ENCODE results near the gene RNU6-8.
A peak's percentile ranks its signal among the peaks of the same experiment; 100 is the strongest.

The RNU6-8 gene

DNA sequence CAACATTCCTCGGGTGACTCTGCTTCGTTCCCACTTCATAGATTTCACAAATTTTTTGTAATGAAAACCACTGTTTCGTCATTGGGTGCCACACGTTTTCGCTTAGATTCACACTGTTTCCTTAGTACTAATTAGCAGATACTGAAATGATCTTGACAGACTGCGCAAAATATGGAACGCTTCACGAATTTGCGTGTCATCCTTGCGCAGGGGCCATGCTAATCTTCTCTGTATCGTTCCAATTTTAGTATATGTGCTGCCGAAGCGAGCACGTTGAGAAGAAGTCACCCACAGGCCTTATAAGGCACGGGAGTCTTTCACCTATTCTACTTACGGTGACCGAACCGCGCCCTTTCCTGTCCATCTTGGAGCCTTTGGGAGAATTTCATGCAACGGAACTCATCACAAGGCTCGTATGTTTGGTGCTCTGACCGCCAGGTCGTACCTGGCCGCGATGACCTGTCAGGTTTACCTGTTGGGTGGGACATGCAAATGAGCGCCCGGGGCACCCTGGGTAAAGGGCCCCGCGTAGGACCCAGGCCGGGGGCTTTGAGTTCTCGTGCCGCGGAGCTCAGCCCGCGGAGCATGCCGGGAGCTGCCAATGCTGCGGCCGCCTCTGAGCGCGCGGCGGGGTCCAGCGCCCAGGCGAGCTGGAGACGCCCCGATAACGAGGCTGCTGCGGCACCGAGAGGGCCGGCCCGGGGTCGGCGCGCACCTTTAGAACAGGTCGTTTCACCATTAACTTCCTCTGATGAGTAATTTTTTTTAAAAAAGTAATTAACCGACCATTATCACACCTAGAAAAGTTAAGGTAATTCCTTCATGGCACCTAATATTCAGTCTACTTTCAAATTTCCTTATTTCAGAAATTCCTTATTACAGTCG is at the start of gene RNU6-8:
Gene RNU6-8 (minus strand): TSS at position 272 of the 885 bp plus-strand sequence.
- intact Hi-C loops (cut with DNase I): loop anchor here (1.0 to 10.0 kb wide), 2 partner anchors 52 to 127 kb away; no protein-coding TSS in a partner anchor

DNA sequence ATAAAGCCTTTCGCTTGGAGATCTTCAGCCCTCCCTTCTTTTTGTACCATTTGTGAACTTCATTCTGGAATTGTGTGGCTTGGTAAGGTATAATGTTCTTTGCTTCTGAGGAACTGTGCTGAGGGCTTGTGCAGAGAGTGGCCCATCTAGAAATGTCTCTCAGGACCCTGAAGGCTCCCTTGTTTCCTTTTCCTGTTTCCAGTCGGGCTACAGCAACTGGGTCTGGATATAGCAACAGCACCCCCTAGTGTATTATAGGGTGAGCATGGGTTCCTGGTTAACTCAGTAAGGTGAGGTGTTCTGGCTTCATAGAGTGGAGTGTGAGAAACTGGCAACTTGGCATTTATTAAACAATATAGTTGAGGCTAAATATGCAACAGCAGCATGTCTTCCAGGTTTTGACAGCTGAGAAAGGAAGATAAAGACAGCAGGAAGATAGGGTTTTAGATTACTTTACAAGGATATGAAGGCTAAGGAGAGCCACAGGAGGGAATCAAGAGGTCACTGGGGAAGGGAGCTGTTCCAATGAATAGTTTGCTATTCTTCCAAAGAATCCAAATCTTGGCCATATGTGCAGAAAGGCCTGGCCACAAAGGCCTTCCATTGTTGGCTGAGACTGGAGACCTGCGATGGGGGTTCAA is 49.1 kb upstream of the RNU6-8 start:
- DNase-seq: peak in 5 of 10 donors; percentile 24 to 68 (median 46)
- intact Hi-C loops (cut with DNase I): loop anchor here (1.0 to 10.0 kb wide), 6 partner anchors 47 to 797 kb away; partner anchors contain the start of genes DTD2, RNU6-7 and RNU6-8

More for the DNA sequence above, at the start of gene RNU6-8:
- peak; percentile 70 to 98 (median 84) for DNase-seq

GRCh38 chr14:32251530-32251929 is 48.5 kb upstream of the RNU6-8 start:
- peak in 1 of 10 donors; percentile 37 for DNase-seq
- intact Hi-C loops (cut with DNase I): loop anchor here (5.0 to 10.0 kb wide), 4 partner anchors 47 to 797 kb away; partner anchors contain the start of genes DTD2, RNU6-7 and RNU6-8

GRCh38 chr14:32250681-32251080 is 47.6 kb upstream of the RNU6-8 start:
- intact Hi-C loops (cut with DNase I): loop anchor here (5.0 to 10.0 kb wide), 4 partner anchors 46 to 796 kb away; partner anchors contain the start of genes DTD2, RNU6-7 and RNU6-8
- DNase-seq: no peak

DNA sequence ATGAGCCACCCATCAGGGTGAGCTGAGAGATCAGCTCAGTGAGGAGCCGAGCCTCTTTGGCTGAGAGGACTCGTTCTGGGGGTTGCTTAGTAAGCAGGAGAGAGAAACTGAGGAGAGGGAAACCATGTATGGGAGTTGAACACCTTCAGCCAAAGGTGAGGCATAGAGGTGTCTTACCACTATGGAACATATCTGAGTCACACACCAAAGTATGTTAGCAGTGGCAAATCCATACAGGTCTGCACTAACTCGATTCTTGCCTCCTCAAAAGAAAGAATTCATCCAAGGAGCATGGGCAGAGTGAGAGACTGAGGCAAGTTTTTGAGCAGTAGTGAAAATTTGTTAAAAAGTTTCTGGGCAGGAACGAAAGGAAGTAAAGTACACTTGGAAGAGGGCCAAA is 46.7 kb upstream of the RNU6-8 start:
- intact Hi-C loops (cut with DNase I): loop anchor here (5.0 to 10.0 kb wide), 4 partner anchors 45 to 795 kb away; partner anchors contain the start of genes DTD2, RNU6-7 and RNU6-8

DNA sequence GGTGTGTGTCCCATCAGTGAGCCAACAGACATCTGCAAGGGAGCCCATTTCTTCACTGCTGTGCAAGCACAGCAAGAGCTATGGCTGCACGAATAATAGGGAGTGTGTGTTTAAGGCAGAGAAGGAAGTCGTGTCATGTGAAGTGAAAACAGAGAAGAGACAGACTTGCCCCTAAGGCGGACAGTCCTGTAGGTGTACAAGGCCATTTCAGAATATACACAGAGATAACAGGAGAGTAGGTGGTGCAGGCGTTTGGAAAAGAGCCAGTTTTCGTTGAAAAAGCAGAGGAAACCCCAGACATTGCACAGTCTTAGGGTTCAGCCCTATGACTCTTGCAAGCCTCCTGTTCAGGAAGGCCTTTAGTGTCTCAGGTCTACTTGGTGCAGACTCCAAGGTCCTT is 46.3 kb upstream of the RNU6-8 start:
- intact Hi-C loops (cut with DNase I): no loop called here
- DNase-seq: no peak

More for the DNA sequence above, 46.7 kb upstream of the RNU6-8 start:
- no peak for DNase-seq

- intact Hi-C loops (cut with DNase I): no loop called here
Measured at GRCh38 chr14:32246751-32247150, 43.7 kb upstream of the RNU6-8 start.

DNA sequence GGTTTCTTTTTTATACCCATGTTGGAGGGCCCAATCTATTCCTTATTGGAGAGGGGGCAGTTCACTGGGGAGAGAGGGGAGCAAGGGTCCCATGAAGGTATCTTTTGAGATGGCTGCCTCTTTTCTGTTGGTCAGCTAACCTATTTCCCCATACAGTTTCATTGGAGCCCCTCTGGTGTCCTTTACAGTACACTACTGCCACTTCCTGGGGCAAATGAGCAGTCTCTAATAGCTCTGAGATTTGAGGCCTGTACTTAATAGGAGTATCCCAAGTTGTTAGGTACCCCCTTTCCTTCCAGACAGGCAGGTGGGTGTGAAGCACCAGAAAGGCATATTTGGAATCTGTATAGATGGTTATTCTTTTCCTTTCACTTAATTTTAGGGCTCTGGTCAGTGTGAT is 41.3 kb upstream of the RNU6-8 start:
- DNase-seq: no peak
- intact Hi-C loops (cut with DNase I): no loop called here

More at GRCh38 chr14:32246751-32247150, 43.7 kb upstream of the RNU6-8 start:
- peak in 1 of 10 donors; percentile 54 for DNase-seq

GRCh38 chr14:32233260-32233659 is 30.2 kb upstream of the RNU6-8 start:
- DNase-seq: no peak
- intact Hi-C loops (cut with DNase I): no loop called here

DNA sequence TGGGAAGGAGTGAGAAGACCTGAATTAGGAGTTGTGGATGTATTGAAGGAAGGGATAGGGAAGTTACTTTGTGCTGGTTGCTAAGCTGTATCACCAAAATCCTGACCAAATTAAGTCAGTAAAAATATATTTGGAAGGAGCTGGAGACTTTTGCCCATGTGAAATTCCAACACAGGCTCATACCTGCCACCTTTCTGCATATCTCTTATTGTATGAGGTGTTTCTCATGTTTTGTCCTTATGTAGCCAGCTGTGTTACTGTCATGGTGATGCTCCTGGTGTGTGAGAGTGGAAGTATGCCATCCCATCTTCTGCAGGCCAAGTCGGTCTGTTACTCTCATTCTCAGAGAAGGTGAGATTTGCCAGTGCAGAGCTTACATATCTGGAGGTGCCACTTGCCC is 29.4 kb upstream of the RNU6-8 start:
- DNase-seq: peak in 1 of 10 donors; percentile 24

DNA sequence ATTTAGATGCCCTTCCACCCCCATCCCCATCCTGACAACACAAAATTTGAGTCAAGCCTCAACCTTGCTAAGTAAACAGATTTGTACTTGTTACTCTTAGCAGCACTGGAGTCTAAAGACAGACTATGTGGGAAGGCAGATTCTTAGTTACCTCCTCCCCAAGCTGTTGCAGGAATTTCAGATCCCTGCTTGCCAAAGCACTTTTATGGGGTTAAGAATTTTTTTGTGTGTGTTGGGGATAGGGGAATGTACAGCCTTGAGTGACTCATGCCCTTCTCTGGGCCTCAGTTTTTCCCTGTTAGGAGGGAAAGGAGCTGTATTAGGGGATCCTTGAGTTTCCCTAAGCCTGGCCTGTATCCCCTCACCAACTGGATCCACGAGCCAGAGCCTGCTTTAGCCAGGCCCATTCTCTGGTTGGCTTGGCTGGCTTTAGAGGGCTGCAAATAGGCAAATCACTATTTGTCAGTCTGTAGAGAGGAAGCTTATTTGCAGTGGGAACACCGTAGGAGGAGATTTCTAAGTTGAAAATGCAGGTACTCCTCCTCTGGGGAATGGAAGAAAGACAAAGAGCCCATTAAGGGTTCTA is 27.7 kb upstream of the RNU6-8 start:
- DNase-seq: peak in 1 of 10 donors; percentile 51
- intact Hi-C loops (cut with DNase I): no loop called here

More for the DNA sequence above, 29.4 kb upstream of the RNU6-8 start:
- intact Hi-C loops (cut with DNase I): no loop called here

GRCh38 chr14:32230181-32230580 is 27.1 kb upstream of the RNU6-8 start:
- intact Hi-C loops (cut with DNase I): no loop called here
- no peak for DNase-seq

- intact Hi-C loops (cut with DNase I): no loop called here
Measured at GRCh38 chr14:32226056-32226455, 23.0 kb upstream of the RNU6-8 start.

DNA sequence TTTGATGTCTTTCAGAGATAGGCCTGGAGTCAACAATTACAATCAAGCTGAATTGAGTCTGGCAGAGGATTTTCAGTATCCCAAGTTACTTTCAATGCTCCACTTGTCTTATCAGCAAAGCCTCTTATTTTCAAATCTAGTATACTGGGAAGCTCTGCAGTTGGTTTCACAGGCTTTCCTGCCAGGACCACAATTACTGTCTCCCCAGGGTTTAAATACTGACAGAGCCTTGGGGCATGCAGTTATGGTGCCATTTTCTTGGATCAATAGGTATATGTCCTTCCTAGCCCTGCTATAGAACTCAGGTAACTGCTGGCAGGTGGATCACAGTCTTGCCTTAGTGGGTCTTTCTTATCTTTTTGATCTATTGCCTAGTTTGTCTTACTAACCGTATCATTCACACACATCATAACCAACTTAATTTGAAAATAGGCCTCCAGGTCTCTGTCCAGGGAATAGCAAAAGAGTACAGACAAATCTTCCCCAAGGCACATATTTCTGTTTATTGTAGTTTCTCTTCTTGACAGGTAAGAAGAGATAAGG is 22.4 kb upstream of the RNU6-8 start:
- no peak for DNase-seq
- intact Hi-C loops (cut with DNase I): no loop called here

More at GRCh38 chr14:32226056-32226455, 23.0 kb upstream of the RNU6-8 start:
- no peak for DNase-seq

GRCh38 chr14:32224737-32225377 is 21.8 kb upstream of the RNU6-8 start:
- intact Hi-C loops (cut with DNase I): no loop called here
- peak in 4 of 10 donors; percentile 15 to 86 (median 56) for DNase-seq

DNA sequence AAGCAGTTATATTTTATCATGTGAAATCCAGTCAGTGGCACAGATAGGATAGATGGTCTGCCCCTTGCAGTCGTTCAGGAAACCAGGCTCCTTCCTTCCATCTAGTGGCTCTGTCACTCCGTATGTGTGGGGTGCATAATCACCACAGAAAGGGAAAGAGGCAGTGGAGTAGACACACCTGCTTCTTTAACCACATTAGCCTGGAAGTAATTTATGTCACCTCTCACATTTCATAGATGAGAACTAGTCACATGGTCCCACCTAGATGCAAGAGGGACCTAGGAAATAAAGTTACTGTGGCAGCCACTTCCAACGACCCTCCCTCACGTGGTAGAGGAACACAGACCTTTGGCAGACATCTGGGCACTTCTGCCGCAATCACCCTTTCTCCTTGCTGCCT is 14.2 kb upstream of the RNU6-8 start:
- no peak for DNase-seq
- intact Hi-C loops (cut with DNase I): no loop called here

DNA sequence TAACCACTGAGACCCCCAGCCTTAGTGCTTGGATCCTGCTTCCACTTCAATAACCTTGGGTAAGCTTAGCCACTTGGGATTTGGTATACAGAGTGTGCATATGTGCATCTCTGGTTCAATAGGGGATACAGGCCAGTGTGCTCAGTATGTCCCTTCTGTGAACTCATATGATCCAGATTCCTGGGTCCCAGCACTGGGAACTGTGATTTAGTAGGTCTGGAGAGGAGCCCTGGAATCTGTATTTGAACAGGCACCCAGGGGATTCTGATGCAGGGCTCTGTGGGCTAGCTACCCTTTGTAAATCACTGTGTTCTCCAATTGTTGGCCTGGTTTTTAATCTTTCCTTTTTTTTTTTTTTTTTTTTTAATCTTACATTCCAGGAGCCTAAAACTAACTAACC is 9.8 kb upstream of the RNU6-8 start:
- no peak for DNase-seq
- intact Hi-C loops (cut with DNase I): no loop called here

GRCh38 chr14:32211068-32211404 is 8.0 kb upstream of the RNU6-8 start:
- no peak for DNase-seq
- intact Hi-C loops (cut with DNase I): no loop called here

DNA sequence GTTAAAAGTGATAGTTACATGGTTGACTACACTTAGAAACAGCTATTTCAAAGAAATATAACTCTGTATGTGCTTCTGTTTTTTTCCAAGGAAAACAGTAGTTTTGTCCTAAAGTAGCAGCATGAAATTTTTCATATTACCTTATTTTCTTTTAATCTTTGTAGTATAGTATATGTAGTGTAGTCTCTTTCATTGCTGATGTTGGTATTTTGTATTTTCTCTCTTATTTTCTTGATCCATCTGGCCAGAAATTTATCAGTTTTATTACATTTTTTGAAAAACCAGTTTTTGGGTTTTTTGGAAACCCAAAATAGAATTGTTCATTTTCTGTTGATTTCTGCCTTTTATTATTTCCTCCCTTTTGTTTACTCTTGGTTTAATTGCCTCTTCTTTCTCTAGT is 6.4 kb upstream of the RNU6-8 start:
- intact Hi-C loops (cut with DNase I): loop anchor here (10.0 kb wide), 1 partner anchor 45 kb away; no protein-coding TSS in a partner anchor
- no peak for DNase-seq

GRCh38 chr14:32208490-32208889 is 5.4 kb upstream of the RNU6-8 start:
- DNase-seq: no peak
- intact Hi-C loops (cut with DNase I): loop anchor here (10.0 kb wide), 1 partner anchor 46 kb away; no protein-coding TSS in a partner anchor

Measured in posterior cingulate gyrus (tissue), 11 donors.